ENCODE results near the gene IL34. TPM values are rescaled to one million over a fixed set of nuclear protein-coding genes. Genes with fewer than 3 reads are reported as not detected.
A peak's percentile ranks its signal among the peaks of the same experiment; 100 is the strongest.

The IL34 gene
- polyA plus RNA-seq, 1 experiment, result 3.0 TPM

- TF ChIP-seq, protein P1, sequence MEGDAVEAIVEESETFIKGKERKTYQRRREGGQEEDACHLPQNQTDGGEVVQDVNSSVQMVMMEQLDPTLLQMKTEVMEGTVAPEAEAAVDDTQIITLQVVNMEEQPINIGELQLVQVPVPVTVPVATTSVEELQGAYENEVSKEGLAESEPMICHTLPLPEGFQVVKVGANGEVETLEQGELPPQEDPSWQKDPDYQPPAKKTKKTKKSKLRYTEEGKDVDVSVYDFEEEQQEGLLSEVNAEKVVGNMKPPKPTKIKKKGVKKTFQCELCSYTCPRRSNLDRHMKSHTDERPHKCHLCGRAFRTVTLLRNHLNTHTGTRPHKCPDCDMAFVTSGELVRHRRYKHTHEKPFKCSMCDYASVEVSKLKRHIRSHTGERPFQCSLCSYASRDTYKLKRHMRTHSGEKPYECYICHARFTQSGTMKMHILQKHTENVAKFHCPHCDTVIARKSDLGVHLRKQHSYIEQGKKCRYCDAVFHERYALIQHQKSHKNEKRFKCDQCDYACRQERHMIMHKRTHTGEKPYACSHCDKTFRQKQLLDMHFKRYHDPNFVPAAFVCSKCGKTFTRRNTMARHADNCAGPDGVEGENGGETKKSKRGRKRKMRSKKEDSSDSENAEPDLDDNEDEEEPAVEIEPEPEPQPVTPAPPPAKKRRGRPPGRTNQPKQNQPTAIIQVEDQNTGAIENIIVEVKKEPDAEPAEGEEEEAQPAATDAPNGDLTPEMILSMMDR (IDR thresholded peaks at IDR 0.05; ENCODE audit: low read depth, low read length), result no peak
- H3K4me3 ChIP-seq (ENCODE audit: low read depth, low read length), result no peak overlapping the region
- no peaks in the 10 kb centered on the region for H3K27me3 ChIP-seq (ENCODE audit: control insufficient read depth, insufficient read depth, low read length)
- ChIA-PET CTCF (no interaction called here), POLR2A (interaction anchor here (1.0 to 1.3 kb wide), 2 partner anchors 9 to 44 kb away, joined by 3 to 5 read pairs; no protein-coding TSS in a partner anchor)
- no peak for DNase-seq (ENCODE audit: low read depth, low spot score)
- H3K27ac ChIP-seq (ENCODE audit: low read depth, low read length), result peak overlapping the region; percentile 77
- peaks cover 14% of the 10 kb centered on the region; the same call in 1 of the 2 replicates for H3K9me3 ChIP-seq (ENCODE audit: control insufficient read depth, insufficient read depth, low read length)
Measured at GRCh38 chr16:70694868-70695218, 48.5 kb downstream of the IL34 start.

DNA sequence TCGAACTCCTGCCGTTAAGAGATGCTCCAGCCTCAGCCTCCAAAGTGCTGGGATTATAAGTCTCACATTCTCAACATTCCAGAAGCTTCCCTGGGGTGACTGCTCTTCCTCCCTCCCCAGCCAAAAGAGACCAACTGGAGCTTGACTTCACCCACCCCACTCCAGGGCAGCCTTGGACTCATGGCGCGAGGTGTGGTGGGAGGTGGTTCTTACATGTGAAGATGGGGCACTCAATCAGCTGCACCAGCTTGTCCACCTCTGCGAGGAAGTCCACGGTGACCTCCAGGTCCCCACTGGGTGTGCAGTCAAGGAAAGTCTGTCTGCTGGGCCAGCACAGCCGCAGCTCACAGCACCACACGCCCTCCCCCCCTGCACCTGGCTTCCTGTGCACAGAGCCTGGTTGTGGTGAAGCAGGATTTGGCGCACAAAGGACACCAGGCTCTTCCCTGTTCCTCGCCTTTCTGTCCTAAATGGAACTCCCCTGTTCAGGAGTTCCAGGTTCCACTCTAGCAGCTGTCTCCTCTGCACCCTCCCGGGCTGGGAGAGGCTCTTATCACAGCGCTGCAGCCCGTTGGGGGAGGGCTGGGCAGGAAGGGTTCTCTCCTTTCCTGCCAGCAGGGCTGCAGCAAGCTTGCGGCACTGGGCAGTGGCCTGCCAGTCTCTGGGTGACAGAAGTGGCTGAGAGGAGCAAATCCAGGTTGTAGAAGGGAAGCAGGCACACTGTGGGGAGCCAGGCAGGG is 49.1 kb downstream of the IL34 start:
- ChIA-PET POLR2A (interaction anchor here (1.3 kb wide), 1 partner anchor 8 kb away, joined by 5 read pairs; no protein-coding TSS in a partner anchor), CTCF (interaction anchor here (0.8 kb wide), 1 partner anchor 43 kb away, joined by 3 read pairs; no protein-coding TSS in a partner anchor)
- no peaks in the 10 kb centered on the region for H3K27me3 ChIP-seq (ENCODE audit: control insufficient read depth, insufficient read depth, low read length)
- TF ChIP-seq, protein P1 (IDR thresholded peaks at IDR 0.05; ENCODE audit: low read depth, low read length), result no peak
- DNase-seq (ENCODE audit: low read depth, low spot score), result no peak
- no peak overlapping the region for H3K4me3 ChIP-seq (ENCODE audit: low read depth, low read length)
- H3K9me3 ChIP-seq (ENCODE audit: control insufficient read depth, insufficient read depth, low read length), result peaks cover 14% of the 10 kb centered on the region; the same call in 1 of the 2 replicates
- H3K27ac ChIP-seq (ENCODE audit: low read depth, low read length), result peak overlapping the region; percentile 39

DNA sequence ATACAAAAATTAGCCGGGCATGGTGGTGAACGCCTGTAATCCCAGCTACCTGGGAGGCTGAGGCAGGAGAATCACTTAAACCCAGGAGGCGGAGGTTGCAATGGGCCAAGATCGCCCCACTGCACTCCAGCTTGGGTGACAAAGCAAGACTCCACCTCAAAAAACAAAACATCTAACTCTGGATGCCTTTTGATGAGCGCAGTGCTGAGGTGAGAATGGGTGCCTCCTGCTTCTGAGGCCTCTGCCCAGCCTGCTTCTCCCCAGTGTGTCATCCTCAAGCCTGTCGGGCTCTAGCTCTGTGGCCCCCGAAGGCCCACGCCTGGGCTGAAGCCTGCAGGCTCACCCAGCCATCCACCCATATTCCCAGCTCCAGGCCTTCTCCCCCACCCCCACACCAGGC is 50.0 kb downstream of the IL34 start:
- ChIA-PET POLR2A (interaction anchor here (0.6 kb wide), 1 partner anchor 205 kb away, joined by 9 read pairs; no protein-coding TSS in a partner anchor), CTCF (interaction anchor here (0.8 kb wide), 1 partner anchor 42 kb away, joined by 3 read pairs; no protein-coding TSS in a partner anchor)
- no peak overlapping the region for H3K4me3 ChIP-seq (ENCODE audit: low read depth, low read length)
- DNase-seq (ENCODE audit: low read depth, low spot score), result no peak
- H3K27ac ChIP-seq (ENCODE audit: low read depth, low read length), result no peak overlapping the region
- TF ChIP-seq, protein P1 (IDR thresholded peaks at IDR 0.05; ENCODE audit: low read depth, low read length), result no peak
- no peaks in the 10 kb centered on the region for H3K27me3 ChIP-seq (ENCODE audit: control insufficient read depth, insufficient read depth, low read length)
- H3K9me3 ChIP-seq (ENCODE audit: control insufficient read depth, insufficient read depth, low read length), result peaks cover 14% of the 10 kb centered on the region; the same call in 1 of the 2 replicates

- Histone ChIP-seq H3K27ac (ENCODE audit: low read depth, low read length) (no peak overlapping the region), H3K27me3 (ENCODE audit: control insufficient read depth, insufficient read depth, low read length) (no peaks in the 10 kb centered on the region), H3K4me3 (ENCODE audit: low read depth, low read length) (no peak overlapping the region), H3K9me3 (ENCODE audit: control insufficient read depth, insufficient read depth, low read length) (peaks cover 14% of the 10 kb centered on the region; the same call in 1 of the 2 replicates)
- DNase-seq (ENCODE audit: low read depth, low spot score), result no peak
- TF ChIP-seq, protein P1 (IDR thresholded peaks at IDR 0.05; ENCODE audit: low read depth, low read length), result no peak
- POLR2A ChIA-PET, result no interaction called here
- CTCF ChIA-PET, result no interaction called here
Measured at GRCh38 chr16:70696952-70697593, 50.7 kb downstream of the IL34 start.
